GM18511 (cell line): ENCODE measurements around the gene TNK1.

Source experiments
- ATAC-seq: cut with Tn5 transposase; IDR thresholded peaks from one replicate; pipeline ENCODE4 v1.9.1; 2021; ENCODE audit warnings: mild to moderate bottlenecking, moderate library complexity; ENCODE audit not compliant: unreplicated experiment

The TNK1 gene

GRCh38 chr17:7408863-7409262 lies 28.0 kb downstream of the TNK1 start:
- ATAC-seq, result no peak

- ATAC-seq, result no peak
Measured at GRCh38 chr17:7409716-7410115, 28.8 kb downstream of the TNK1 start.

GRCh38 chr17:7410634-7411426 lies 29.9 kb downstream of the TNK1 start:
- ATAC-seq, result no peak

- ATAC-seq, result no peak
Measured at GRCh38 chr17:7411427-7411750, 30.5 kb downstream of the TNK1 start.

- ATAC-seq, result no peak
Measured at GRCh38 chr17:7413346-7413985, 32.6 kb downstream of the TNK1 start.

- ATAC-seq, result no peak
Measured at GRCh38 chr17:7414837-7415236, 33.9 kb downstream of the TNK1 start.

GRCh38 chr17:7415784-7416183 lies 34.9 kb downstream of the TNK1 start:
- ATAC-seq, result no peak

GRCh38 chr17:7416323-7416722 lies 35.4 kb downstream of the TNK1 start:
- ATAC-seq, result no peak

GRCh38 chr17:7417056-7417655 lies 36.3 kb downstream of the TNK1 start:
- no peak for ATAC-seq

GRCh38 chr17:7418472-7419152 lies 37.7 kb downstream of the TNK1 start:
- ATAC-seq, result no peak

- ATAC-seq, result no peak
Measured at GRCh38 chr17:7419819-7420610, 39.1 kb downstream of the TNK1 start, which contains the start of gene SPEM1. Gene SPEM1, plus strand, starts transcription at chr17:7420324. Its CDS starts 61 bp downstream, at chr17:7420385.

GRCh38 chr17:7421186-7421585 lies 40.3 kb downstream of the TNK1 start:
- no peak for ATAC-seq

- ATAC-seq, result no peak
Measured at GRCh38 chr17:7423679-7424078, 42.8 kb downstream of the TNK1 start.

GRCh38 chr17:7425316-7425715 lies 44.4 kb downstream of the TNK1 start, which contains the start of gene SPEM2:
Gene SPEM2, plus strand, starts transcription at chr17:7425616. Its CDS starts 73 bp downstream, at chr17:7425689.
- no peak for ATAC-seq

- no peak for ATAC-seq
Measured at GRCh38 chr17:7425756-7426155, 44.9 kb downstream of the TNK1 start.

GRCh38 chr17:7426203-7426863 lies 45.4 kb downstream of the TNK1 start:
- ATAC-seq, result no peak

- no peak for ATAC-seq
Measured at GRCh38 chr17:7426896-7427489, 46.1 kb downstream of the TNK1 start.

GRCh38 chr17:7427549-7427948 lies 46.7 kb downstream of the TNK1 start:
- ATAC-seq, result no peak

- no peak for ATAC-seq
Measured at GRCh38 chr17:7428557-7428956, 47.7 kb downstream of the TNK1 start, which contains the start of gene SPEM3. Gene SPEM3, plus strand, starts transcription at chr17:7428857. Its CDS starts 46 bp downstream, at chr17:7428903.

GRCh38 chr17:7429722-7430121 lies 48.8 kb downstream of the TNK1 start:
- no peak for ATAC-seq
